Activated naive CD8-positive, alpha-beta T cell (primary cell): ENCODE results near the gene RFC4.
A peak's percentile ranks its signal among the peaks of the same experiment; 100 is the strongest.

Experiments used
- H3K27ac Mint-ChIP-seq: one replicate; pipeline ENCODE4 v1.8.0; 2021; ENCODE audit warnings: mixed read lengths
- H3K27me3 Mint-ChIP-seq: one replicate; pipeline ENCODE4 v1.8.0; 2021; ENCODE audit warnings: mixed read lengths
- H3K36me3 Mint-ChIP-seq: one replicate; pipeline ENCODE4 v1.8.0; 2021; ENCODE audit warnings: mixed read lengths
- H3K4me1 Mint-ChIP-seq: one replicate; pipeline ENCODE4 v1.8.0; 2021; ENCODE audit warnings: low read depth, mixed read lengths
- H3K4me3 Mint-ChIP-seq: one replicate; pipeline ENCODE4 v1.8.0; 2021; ENCODE audit warnings: mild to moderate bottlenecking, mixed read lengths
- H3K9me3 Mint-ChIP-seq: one replicate; pipeline ENCODE4 v1.8.0; 2021; ENCODE audit warnings: low read depth, mixed read lengths

Gene RFC4

DNA sequence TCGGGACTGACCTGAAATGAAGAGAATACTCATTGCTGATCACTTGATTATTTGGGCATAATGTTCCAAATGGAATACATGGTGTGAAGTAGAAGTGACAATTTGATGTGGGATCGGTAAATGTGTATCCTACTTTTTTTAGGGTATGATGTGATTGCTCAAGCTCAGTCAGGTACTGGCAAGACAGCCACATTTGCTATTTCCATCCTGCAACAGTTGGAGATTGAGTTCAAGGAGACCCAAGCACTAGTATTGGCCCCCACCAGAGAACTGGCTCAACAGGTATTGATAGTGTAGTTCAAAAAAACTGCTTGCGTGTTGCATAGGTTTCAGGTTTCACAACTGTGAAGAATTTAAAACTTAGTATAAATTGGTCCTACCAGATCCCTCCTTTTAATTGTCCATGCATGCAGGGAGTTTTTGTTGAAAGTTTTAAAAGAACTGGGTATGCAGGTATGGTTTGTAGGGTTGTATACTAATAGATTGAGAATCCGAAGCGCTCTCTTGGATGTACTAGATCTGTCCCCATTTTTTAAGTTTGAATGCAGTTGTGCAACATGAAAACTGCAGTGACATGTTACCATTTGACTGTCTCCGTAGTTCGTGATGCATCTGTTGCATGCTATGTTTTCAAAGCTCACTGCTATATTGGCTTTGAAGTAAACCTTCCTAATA is 21.3 kb downstream of the RFC4 start:
- Mint-ChIP-seq H3K4me3 (peak overlapping the region; percentile 99), H3K36me3 (peaks cover 44% of the 10 kb centered on the region), H3K9me3 (no peaks in the 10 kb centered on the region), H3K4me1 (peaks cover 41% of the 10 kb centered on the region), H3K27ac (peak overlapping the region; percentile 100), H3K27me3 (no peaks in the 10 kb centered on the region)

DNA sequence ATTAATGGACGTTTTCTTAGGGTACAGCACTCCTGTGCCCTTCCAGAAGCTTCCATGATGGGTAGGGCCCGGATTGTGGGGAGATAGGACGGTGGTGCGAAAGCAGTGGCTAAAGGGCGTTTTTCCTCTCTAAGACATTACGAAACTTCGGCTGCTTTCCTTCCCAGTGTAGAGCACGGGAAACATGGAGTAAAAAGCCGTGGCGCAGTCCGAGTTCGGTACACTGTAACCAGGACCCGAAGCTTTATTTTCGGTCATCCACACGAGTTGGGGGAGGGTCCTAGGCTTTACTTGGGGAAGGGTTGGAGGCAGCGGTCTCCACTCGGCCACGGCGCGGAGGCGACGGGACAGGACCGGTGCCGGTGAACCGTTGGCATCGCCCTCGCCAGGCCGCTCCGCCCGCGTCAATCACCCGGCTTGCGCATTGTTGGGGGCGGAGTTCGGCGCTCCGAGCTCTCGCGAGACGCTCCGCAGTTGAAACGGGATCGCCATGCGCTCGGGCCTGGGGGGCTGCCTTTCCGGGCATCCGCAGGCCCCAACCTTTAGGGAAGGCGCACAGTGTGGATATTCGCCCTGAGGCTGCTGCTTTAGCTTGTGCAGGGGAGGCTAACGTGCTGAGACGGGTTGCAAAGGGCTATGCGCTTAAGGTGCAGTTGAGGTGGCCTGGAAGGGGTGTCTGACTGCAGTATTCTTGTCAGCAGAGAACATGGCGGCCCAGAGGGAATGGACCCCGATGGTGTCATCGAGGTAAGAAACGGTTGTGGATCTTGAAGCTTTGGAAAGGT is 22.4 kb downstream of the RFC4 start:
- H3K36me3 Mint-ChIP-seq = peaks cover 42% of the 10 kb centered on the region
- H3K27me3 Mint-ChIP-seq = no peaks in the 10 kb centered on the region
- H3K4me3 Mint-ChIP-seq = peak overlapping the region; percentile 99
- peak overlapping the region; percentile 100 for H3K27ac Mint-ChIP-seq
- H3K4me1 Mint-ChIP-seq = peaks cover 36% of the 10 kb centered on the region
- no peaks in the 10 kb centered on the region for H3K9me3 Mint-ChIP-seq

DNA sequence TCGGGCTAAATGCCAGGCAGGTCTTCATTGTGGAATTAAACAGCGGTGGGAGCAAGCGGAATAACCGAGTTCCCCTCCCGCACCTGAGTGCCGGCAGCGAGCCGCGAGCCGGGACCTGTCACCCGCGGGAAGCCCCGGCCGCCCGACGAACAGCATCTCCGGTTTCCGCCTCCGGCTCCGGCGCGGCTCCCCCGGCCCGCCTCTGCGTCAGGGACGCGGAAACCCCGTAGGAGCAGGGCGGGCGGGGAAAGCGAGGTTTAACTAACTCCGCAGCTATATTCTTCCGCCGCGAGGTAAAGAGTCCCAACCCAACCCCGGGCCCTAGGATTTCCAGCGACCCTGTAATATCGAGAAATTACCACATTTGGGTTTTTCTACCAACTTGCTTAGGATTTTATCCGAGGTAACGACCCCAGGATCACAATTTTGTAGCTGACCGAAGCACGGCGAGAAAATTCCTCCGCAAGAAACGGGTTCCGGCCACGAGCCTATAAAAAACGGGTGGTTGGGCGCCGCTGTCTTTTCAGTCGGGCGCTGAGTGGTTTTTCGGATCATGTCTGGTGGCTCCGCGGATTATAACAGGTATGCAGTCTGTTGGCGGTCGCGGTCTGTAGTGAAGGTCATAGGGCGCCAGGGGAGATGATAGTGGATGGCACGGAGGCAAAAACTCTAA is 23.1 kb downstream of the RFC4 start, which contains the start of gene EIF4A2:
EIF4A2 (plus strand) TSS at position 520 of the 673 bp plus-strand sequence; CDS start at position 554, 34 bp downstream.
- Mint-ChIP-seq H3K36me3 (peaks cover 41% of the 10 kb centered on the region), H3K4me1 (peaks cover 28% of the 10 kb centered on the region), H3K27me3 (no peaks in the 10 kb centered on the region), H3K4me3 (peak within 1 kb of the TSS; percentile 99), H3K27ac (peak within 1 kb of the TSS; percentile 100), H3K9me3 (no peaks in the 10 kb centered on the region)

- peaks cover 22% of the 10 kb centered on the region for H3K4me1 Mint-ChIP-seq
- H3K36me3 Mint-ChIP-seq = peaks cover 35% of the 10 kb centered on the region
- peak overlapping the region; percentile 100 for H3K27ac Mint-ChIP-seq
- H3K9me3 Mint-ChIP-seq = no peaks in the 10 kb centered on the region
- H3K27me3 Mint-ChIP-seq = no peaks in the 10 kb centered on the region
- peak overlapping the region; percentile 99 for H3K4me3 Mint-ChIP-seq
These were observed 23.7 kb downstream of the RFC4 start for GRCh38 chr3:186782542-186783057.

DNA sequence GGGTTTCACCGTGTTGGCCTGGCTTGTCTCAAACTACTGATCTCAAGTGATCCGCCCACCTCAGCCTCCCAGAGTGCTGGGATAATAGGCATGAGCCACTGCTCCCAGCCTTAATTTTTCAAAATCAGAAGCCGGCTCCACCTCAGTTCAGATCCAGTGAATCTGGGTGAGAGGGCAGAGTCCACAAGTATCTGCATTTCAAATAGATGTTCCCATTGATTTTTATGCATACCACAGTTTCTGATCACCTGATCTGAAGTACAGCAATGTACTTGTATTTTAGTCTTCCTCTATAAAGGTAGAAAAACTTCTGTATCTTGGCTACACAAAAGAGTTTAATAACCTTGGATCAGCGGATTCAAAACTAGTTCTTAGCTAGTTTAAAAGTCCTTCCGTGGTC is 27.1 kb downstream of the RFC4 start:
- no peaks in the 10 kb centered on the region for H3K27me3 Mint-ChIP-seq
- H3K27ac Mint-ChIP-seq = no peak overlapping the region
- peaks cover 8% of the 10 kb centered on the region for H3K4me1 Mint-ChIP-seq
- H3K36me3 Mint-ChIP-seq = peaks cover 6% of the 10 kb centered on the region
- H3K9me3 Mint-ChIP-seq = no peaks in the 10 kb centered on the region
- no peak overlapping the region for H3K4me3 Mint-ChIP-seq

- Mint-ChIP-seq H3K27me3 (no peaks in the 10 kb centered on the region), H3K9me3 (no peaks in the 10 kb centered on the region), H3K4me1 (peaks cover 13% of the 10 kb centered on the region), H3K36me3 (no peaks in the 10 kb centered on the region), H3K4me3 (no peak overlapping the region), H3K27ac (no peak overlapping the region)
These were observed 30.3 kb downstream of the RFC4 start for GRCh38 chr3:186775999-186776398.

- Mint-ChIP-seq H3K9me3 (no peaks in the 10 kb centered on the region), H3K36me3 (no peaks in the 10 kb centered on the region), H3K4me1 (peaks cover 13% of the 10 kb centered on the region), H3K27ac (peak overlapping the region; percentile 99), H3K27me3 (no peaks in the 10 kb centered on the region), H3K4me3 (peak overlapping the region; percentile 93)
These were observed 33.4 kb downstream of the RFC4 start for GRCh38 chr3:186772701-186773417.

GRCh38 chr3:186772281-186772694 is 34.0 kb downstream of the RFC4 start:
- Mint-ChIP-seq H3K4me3 (peak overlapping the region; percentile 93), H3K9me3 (no peaks in the 10 kb centered on the region), H3K27me3 (no peaks in the 10 kb centered on the region), H3K36me3 (no peaks in the 10 kb centered on the region), H3K4me1 (peaks cover 13% of the 10 kb centered on the region), H3K27ac (peak overlapping the region; percentile 99)

- Mint-ChIP-seq H3K36me3 (peaks cover 9% of the 10 kb centered on the region), H3K4me1 (peaks cover 6% of the 10 kb centered on the region), H3K27me3 (no peaks in the 10 kb centered on the region), H3K27ac (no peak overlapping the region), H3K9me3 (no peaks in the 10 kb centered on the region), H3K4me3 (no peak overlapping the region)
These were observed 45.3 kb downstream of the RFC4 start for GRCh38 chr3:186760897-186761447.

DNA sequence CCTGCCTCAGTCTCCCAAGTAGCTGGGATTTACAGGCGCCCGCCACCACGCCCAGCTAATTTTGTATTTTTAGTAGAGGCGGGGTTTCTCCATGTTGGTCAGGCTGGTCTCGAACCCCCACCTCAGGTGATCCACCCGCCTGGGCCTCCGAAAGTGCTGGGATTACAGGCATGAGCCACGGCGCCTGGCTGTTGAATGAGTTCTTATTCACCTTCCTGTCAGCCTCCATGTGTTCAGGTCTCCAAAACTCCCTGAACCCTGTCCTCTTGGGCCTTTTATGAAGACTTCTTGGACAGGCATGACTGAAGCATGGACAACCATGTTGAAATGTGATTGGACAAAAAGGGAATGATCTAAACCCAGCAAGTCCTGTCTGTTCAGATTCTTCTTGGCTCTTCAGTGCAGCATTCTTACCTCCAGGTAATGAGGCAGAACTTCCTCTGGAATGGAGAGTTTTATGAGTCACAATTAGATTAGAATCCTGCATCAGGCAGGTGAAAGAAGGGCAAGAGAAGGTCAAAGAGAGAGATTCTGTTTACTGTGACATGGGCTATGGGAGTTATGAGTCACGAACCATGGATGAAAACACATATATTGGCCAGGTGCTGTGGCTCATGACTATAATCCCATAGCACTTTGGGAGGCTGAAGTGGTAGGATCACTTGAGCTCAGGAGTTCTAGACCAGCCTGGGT is 46.0 kb downstream of the RFC4 start:
- H3K4me3 Mint-ChIP-seq = no peak overlapping the region
- H3K27me3 Mint-ChIP-seq = no peaks in the 10 kb centered on the region
- H3K9me3 Mint-ChIP-seq = no peaks in the 10 kb centered on the region
- H3K27ac Mint-ChIP-seq = no peak overlapping the region
- peaks cover 6% of the 10 kb centered on the region for H3K4me1 Mint-ChIP-seq
- H3K36me3 Mint-ChIP-seq = peaks cover 9% of the 10 kb centered on the region

GRCh38 chr3:186759231-186759930 is 46.9 kb downstream of the RFC4 start:
- H3K4me1 Mint-ChIP-seq = peaks cover 6% of the 10 kb centered on the region
- peaks cover 9% of the 10 kb centered on the region for H3K36me3 Mint-ChIP-seq
- no peaks in the 10 kb centered on the region for H3K9me3 Mint-ChIP-seq
- H3K4me3 Mint-ChIP-seq = no peak overlapping the region
- H3K27ac Mint-ChIP-seq = no peak overlapping the region
- H3K27me3 Mint-ChIP-seq = no peaks in the 10 kb centered on the region

- Mint-ChIP-seq H3K27me3 (no peaks in the 10 kb centered on the region), H3K4me1 (peaks cover 13% of the 10 kb centered on the region), H3K4me3 (no peak overlapping the region), H3K36me3 (peaks cover 9% of the 10 kb centered on the region), H3K27ac (no peak overlapping the region), H3K9me3 (no peaks in the 10 kb centered on the region)
These were observed 48.5 kb downstream of the RFC4 start for GRCh38 chr3:186757686-186758220.

DNA sequence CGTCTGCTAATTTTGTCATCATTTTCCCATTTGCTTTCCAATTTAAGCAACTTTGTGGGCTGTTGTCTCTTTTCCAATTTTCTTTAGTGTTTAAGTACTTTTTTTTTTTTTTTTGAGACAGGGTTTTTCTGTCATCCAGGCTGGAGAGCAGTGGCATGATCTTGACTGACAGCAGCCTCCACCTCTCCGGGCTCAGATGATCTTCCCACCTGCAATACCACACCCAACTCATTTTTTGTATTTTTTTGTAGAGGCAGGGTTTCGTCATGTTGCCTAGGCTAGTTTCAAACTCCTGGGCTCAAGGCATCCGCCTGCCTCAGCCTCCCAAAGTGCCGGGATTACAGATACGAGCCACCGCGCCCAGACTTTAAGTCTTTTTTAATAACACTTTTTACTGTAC is 49.1 kb downstream of the RFC4 start:
- Mint-ChIP-seq H3K4me3 (no peak overlapping the region), H3K4me1 (peaks cover 13% of the 10 kb centered on the region)

More for the DNA sequence above, 49.1 kb downstream of the RFC4 start:
- Mint-ChIP-seq H3K27ac (no peak overlapping the region), H3K27me3 (no peaks in the 10 kb centered on the region), H3K36me3 (peaks cover 9% of the 10 kb centered on the region), H3K9me3 (no peaks in the 10 kb centered on the region)
